ENCODE measurements around the gene PACSIN1.

PACSIN1 gene

DNA sequence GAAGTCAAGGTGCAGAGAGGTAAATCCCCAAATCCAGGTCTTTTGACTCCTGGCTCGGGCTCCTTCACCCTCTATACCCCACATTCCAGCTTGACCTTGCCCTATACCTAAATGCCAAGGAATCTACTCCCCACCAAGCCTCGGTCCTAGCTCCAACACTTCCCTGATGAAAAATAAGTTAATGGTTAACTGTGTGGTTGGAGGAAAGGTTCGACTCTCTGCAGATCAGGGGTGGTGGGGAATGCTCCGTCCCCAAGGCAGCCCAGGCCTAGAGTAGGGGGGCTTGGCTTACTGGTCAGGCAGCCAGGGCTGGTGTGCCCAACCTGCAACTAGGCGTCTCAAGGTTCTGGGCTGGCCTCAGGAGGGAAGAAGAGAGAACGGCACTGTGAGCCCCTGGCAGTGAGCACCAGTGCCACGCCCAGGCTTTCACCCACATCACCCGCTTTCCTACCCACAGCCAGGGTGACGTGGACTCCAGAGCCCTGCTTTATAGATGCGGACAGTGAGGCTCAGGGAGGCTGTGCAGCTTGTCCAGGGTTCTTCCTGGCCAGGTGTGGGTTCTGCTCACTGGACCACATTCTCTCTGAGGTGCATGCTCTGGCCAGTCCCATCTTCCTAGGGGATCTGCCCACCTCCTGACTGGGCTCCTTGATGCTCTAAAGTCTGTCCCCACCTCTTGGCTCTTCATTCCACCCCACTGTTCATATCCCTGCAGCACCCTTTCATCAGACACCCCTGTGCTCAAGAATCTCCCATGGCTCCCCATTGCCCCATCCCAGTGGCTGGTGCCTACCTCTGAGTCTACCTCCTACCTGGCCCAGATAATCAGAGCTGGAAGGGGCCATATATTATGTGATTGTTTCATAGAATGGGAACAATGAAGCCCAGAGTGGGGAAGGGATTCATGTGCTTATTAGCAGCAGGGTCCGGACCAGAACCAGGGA lies 82.1 kb downstream of the PACSIN1 start:
- in situ Hi-C loops (cut with MboI; ENCODE audit: low pct_unique_long_range_greater_than_20kb, low sequenced_read_pairs, unreplicated experiment): no loop called here
- TF ChIP-seq, protein P1, sequence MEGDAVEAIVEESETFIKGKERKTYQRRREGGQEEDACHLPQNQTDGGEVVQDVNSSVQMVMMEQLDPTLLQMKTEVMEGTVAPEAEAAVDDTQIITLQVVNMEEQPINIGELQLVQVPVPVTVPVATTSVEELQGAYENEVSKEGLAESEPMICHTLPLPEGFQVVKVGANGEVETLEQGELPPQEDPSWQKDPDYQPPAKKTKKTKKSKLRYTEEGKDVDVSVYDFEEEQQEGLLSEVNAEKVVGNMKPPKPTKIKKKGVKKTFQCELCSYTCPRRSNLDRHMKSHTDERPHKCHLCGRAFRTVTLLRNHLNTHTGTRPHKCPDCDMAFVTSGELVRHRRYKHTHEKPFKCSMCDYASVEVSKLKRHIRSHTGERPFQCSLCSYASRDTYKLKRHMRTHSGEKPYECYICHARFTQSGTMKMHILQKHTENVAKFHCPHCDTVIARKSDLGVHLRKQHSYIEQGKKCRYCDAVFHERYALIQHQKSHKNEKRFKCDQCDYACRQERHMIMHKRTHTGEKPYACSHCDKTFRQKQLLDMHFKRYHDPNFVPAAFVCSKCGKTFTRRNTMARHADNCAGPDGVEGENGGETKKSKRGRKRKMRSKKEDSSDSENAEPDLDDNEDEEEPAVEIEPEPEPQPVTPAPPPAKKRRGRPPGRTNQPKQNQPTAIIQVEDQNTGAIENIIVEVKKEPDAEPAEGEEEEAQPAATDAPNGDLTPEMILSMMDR (IDR thresholded peaks at IDR 0.05; ENCODE audit: extremely low read depth, insufficient read depth, missing control alignments): no peak
- no peak for DNase-seq (ENCODE audit: low spot score)

DNA sequence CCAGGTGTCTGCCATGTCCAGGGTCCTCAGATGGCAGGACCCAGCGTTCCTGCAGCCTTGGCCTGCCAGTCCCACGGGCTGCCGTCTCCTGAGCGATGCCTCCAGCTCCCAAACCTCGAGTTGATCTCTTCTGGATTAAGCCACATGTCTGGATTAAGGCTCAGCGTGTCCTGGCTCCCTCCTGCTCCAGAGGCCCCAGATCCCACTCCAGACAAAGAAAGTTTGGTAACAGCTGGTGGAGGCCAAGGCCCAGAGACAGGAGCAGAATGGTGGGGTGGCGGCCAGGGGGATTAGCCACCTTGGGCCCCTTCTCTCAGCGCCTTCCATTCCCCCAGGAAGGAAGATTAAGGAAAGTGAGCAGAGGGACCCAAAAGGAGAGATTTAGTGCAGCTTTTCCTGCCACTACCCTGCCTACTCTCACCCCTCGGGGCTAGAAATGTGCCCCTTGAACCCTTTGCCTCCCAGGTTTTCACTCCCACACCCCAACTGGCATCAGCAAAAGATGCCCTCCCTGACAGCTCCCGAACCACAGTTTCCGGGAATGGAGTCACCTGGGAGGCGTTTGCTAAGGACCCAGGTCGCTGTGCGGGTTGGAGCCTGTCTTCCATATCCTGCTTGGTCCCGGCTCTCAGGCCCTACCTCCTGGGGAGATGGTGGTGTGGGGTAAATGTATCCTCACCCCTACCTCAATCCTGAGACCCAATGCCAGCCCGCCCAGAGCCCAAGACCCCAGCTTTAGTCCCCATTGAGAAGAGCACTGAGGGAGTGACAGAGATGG lies 83.3 kb downstream of the PACSIN1 start:
- DNase-seq (ENCODE audit: low spot score): no peak
- TF ChIP-seq, protein P1 (IDR thresholded peaks at IDR 0.05; ENCODE audit: extremely low read depth, insufficient read depth, missing control alignments): no peak
- in situ Hi-C loops (cut with MboI; ENCODE audit: low pct_unique_long_range_greater_than_20kb, low sequenced_read_pairs, unreplicated experiment): no loop called here

DNA sequence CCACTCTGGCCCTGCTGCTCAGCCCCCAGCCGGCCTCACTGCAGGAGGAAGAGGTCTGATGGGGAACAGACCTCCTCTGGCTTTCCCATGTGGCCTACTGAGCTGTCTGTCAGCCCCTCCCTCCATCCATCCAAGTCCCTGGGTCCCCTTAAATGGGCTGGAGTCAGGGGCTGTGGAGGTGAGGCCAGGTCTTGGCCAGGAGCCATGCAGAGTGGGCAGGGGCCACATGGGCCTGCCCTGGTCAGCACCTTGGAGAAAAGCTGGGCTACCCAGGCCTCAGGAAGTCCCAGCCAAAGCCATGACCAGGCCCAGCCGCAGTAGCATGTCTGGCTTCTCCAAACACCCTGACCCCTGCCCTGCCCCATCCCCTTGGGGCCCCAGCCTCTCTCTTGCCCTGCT lies 83.9 kb downstream of the PACSIN1 start:
- TF ChIP-seq, protein P1 (IDR thresholded peaks at IDR 0.05; ENCODE audit: extremely low read depth, insufficient read depth, missing control alignments): no peak
- no peak for DNase-seq (ENCODE audit: low spot score)
- in situ Hi-C loops (cut with MboI; ENCODE audit: low pct_unique_long_range_greater_than_20kb, low sequenced_read_pairs, unreplicated experiment): no loop called here

DNA sequence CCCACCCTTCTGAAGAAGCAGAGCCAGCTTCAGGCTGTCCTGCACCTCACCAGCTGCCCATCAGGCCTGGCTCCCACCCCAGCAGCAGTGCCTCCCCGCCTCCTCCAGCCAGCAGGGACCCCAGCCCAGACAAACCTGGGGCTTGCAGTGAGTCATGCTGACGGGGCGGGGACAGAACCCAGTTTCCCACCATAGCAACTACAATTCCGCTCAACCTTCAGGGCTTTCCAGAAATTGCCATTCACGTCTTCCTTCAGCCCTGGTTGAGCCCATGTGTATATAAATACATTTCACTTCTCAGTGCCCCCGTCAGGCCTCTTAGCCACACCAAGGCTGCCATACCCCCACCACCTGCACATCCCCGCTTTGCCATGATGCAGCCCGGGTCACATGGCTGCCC lies 85.8 kb downstream of the PACSIN1 start:
- no peak for DNase-seq (ENCODE audit: low spot score)

DNA sequence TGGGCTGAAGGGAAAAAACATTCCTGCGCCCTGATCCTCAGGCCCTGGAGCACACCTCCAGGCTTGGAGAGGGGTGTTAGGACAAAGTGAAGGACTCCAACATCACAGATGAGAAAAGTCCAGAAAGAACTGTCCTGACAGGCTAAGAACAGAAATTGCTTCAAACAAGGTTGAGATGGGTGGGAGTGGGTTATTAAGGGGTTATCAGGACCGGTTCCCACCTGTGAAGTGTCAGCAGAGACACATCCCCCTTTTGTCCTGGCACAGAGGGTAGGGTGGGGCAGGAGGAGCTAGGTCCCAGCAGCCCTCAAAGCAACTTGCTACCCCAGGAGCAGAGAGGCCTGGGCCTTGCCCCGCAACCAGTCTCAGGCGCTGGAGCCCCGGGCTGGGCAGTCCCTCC lies 86.7 kb downstream of the PACSIN1 start:
- no peak for DNase-seq (ENCODE audit: low spot score)
- TF ChIP-seq, protein P1 (IDR thresholded peaks at IDR 0.05; ENCODE audit: extremely low read depth, insufficient read depth, missing control alignments): no peak
- in situ Hi-C loops (cut with MboI; ENCODE audit: low pct_unique_long_range_greater_than_20kb, low sequenced_read_pairs, unreplicated experiment): no loop called here

More for the DNA sequence above, 85.8 kb downstream of the PACSIN1 start:
- in situ Hi-C loops (cut with MboI; ENCODE audit: low pct_unique_long_range_greater_than_20kb, low sequenced_read_pairs, unreplicated experiment): no loop called here
- TF ChIP-seq, protein P1 (IDR thresholded peaks at IDR 0.05; ENCODE audit: extremely low read depth, insufficient read depth, missing control alignments): no peak

DNA sequence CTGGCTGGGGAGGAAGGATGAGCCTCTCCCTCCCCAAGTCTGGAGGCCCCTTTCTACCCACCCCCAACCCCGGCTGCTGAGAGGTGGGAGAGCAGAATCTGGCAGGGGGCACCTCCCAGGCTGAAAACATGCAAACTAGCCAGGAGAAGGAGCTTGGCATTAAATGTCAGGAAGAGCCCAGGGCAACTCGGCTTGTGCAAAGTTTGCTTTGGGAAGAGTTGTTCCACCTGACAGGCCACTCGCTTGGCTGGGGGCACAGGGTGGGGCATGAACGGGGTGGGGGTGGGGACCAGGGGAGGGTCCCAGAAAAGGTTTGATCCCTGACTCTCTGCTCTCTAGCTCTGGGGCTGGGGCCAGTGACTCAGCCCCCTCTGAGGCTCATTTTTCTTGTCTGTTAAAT lies 87.3 kb downstream of the PACSIN1 start:
- in situ Hi-C loops (cut with MboI; ENCODE audit: low pct_unique_long_range_greater_than_20kb, low sequenced_read_pairs, unreplicated experiment): no loop called here

More for the DNA sequence above, 87.3 kb downstream of the PACSIN1 start:
- TF ChIP-seq, protein P1 (IDR thresholded peaks at IDR 0.05; ENCODE audit: extremely low read depth, insufficient read depth, missing control alignments): no peak
- no peak for DNase-seq (ENCODE audit: low spot score)

Data from GM13977 (cell line).